Right kidney (tissue), 1 donor: ENCODE results near the gene MUC5B.
A peak's percentile ranks its signal among the peaks of the same experiment; 100 is the strongest.

Experiments used
- DNase-seq: peaks from one replicate; pipeline ENCODE4 v3.0.0-alpha.2; 2016

Gene MUC5B

GRCh38 chr11:1300569-1301187 lies 77.8 kb downstream of the MUC5B start:
- DNase-seq = no peak

- DNase-seq = no peak
Measured at GRCh38 chr11:1301220-1302000, 78.5 kb downstream of the MUC5B start.

DNA sequence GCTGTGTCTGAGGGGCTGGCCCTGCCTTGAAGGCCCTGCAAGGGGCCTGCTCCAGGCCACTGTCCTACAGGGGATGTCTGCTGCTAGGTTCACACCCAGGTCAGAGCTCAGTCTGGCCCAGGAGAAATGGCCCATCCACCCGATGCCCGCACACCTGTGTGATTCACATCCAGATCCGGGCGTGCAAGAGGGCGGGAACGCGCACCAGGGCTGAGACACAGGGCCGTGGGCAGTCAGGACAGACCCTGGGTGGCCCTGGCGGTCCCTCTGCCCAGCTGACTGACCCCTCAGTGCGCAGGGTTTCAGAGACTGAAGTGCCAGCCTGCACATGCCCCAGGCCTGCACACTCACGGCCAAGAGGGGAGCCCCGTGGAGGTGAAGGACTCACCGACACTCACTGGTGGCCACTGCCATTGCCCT lies 79.2 kb downstream of the MUC5B start:
- no peak for DNase-seq

DNA sequence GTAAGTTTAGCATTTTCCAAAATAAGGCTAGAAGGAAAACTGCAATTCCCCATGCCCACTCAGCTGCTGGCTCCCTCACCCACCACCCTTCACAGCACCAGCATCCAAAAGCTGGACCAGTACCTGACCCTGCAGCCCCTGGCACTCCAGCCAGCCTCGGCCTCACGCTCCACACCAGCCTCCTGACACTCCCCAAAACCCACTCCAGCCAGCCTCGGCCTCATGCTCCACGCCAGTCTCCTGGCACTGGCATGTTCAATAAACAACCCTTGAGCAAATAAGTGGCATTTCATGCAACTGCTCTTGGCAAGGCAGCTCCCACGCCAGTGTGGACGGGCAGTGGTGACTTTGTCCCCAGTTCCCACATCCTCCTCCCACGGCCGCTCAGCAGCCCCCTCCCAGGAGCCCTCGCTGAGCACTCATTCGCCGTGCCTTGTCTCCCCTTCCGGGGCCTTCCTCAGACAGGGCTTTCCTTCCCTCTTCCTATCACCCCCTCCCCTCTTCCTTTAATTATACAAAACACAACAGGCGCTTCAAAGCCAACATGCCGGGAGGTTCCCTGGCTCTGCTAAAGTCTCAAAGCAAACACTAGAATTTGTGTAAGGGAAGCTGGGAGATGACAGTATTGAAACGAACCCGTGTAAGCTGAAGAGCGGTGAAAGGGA lies 79.7 kb downstream of the MUC5B start:
- DNase-seq = no peak

DNA sequence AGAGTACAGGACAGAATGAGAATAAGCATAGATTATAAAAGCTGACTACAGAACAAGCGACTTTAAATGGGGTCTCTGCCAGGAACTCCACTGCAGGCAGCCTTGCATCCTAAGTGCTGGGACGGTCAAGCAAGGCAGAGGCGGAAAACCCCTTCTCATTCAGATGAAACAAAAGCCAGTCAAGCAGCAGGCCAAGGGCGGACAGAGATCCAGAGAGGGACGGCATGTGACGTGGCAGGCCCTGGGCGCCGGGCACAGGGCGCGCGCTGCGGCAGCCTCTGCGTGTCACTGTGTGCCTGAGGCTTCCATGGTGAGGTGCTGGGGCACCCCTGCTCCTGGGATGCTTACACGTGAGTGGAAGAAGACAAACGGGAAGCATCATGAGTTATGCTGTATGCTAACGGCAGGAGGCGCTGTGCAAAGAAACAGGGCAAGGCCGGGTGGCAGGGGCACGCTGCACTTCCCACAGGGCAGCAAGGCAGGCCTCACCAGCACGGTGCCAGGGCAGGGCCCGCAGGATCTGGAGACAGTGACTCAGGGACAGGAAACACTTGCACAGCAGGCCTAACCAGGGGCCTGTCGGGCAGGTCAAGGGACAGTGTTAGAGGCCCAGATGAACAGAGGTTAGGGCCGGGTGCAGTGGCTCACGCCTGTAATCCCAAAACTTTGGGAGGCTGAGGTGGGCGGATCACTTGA lies 80.4 kb downstream of the MUC5B start:
- DNase-seq = no peak

- no peak for DNase-seq
Measured at GRCh38 chr11:1303973-1304372, 81.1 kb downstream of the MUC5B start.

DNA sequence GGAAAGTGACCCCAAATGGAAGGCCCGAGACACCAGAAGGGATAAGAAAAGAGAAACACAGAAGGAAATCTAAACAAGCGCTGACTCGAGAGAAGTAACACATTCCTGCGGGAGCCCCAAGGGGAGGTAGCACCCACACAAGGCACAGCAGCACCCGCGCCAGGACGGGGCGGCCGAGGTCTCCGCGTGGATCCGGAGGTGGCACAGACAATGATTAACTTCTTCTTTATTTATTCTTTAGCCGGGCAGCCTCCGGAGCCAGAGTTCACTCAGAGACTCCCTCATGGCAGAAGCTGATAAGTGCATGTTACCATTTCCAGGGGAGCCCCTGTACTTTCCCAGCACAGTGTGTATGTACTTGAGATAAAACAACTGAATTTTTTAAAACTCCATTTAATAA lies 81.5 kb downstream of the MUC5B start:
- peak; percentile 32 for DNase-seq

- DNase-seq = peak; percentile 56
Measured at GRCh38 chr11:1305063-1305495, 82.2 kb downstream of the MUC5B start.

DNA sequence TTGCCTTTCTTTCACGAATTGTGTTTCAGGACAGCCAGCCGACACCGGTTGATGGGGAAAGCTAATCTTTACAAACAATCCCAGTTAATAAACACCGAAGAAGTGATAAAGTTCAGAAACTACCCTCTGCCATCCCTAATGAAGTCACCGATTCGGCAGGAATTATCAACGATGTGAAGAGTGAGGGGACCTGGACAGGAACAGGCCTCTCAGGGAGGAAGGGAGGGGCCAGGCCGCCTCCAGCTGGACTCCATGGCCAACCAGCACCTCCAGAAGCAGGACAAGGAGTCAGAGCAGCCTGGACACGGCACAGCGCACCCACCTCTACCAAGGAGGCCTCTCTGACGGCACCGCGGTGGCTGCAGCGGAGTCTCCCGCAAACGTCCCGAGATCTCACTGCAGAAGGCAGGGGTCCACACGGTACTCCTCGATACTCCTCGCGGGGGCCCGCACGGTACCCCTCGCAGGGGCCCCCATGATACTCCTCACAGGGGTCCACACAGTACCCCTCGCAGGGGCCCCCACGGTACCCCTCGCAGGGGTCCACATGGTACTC lies 82.7 kb downstream of the MUC5B start:
- peak; percentile 54 for DNase-seq

GRCh38 chr11:1306186-1307162 lies 83.6 kb downstream of the MUC5B start:
- no peak for DNase-seq

- DNase-seq = no peak
Measured at GRCh38 chr11:1307163-1307870, 84.5 kb downstream of the MUC5B start.

DNA sequence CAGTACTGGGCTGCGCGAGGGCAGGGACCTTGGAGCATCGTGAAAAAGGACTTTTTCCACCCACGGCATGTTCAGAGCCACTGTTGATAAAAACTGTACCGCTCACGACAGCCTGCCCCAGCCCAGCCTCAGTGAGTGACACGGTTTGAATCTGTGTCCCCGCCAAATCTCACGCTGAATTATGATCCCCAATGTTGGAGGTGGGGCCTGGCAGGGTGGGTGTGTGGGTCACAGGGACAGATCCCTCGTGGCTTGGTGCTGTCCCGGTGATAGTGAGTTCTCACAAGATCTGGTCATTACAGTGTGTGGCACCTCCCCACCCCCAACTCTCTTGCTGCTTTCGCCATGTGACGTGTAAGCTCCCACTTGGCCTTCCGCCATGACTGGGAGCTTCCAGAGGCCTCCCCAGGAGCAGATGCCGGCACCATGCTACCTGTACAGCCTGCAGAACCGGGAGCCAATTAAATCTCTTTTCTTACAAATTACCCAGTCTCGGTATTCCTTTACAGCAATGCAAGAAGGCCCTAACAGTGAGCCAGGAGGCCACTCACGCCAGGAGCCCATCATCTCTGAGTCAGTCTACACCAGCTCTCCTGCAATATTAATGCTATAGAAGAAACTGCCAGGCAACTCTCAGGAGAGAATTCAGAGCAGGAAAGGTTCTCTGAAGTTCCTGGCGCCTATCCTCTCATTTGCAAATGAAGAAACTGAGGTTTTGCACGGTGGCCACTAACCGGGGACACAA lies 85.3 kb downstream of the MUC5B start:
- no peak for DNase-seq

DNA sequence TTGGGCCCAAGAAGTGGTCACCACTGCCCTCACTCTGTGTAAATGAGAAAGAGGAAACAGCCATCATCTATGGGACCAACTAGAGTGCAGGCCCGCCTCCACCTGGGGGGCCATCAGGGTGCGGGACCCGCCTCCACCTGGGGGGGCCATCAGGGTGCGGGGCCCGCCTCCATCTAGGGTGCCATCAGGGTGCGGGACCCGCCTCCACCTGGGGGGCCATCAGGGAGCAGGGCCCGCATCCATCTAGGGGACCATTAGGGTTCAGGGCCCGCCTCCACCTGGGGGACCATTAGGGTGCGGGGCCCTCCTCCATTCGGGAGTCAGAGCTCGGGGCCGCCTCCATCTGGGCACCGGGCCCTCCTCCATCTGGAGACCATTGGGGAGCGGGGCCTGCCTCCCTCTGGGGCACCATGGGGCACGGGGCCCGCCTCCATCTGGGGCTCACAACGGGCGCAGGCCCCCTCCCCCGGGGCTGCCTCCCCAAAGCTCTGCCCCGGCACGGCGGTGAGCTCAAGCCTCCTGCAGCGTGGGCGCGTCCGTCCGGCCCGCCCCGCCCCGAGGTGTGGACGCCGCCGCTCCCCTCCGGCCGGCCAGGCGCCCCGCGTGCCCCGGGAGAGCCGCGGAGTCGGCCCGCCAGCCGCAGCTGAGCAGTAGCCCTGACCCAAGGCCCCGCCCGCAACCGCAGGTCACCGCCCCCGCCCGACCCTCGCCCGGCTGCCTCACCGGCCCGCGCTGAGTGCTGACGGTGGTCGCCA lies 86.1 kb downstream of the MUC5B start:
- DNase-seq = no peak

DNA sequence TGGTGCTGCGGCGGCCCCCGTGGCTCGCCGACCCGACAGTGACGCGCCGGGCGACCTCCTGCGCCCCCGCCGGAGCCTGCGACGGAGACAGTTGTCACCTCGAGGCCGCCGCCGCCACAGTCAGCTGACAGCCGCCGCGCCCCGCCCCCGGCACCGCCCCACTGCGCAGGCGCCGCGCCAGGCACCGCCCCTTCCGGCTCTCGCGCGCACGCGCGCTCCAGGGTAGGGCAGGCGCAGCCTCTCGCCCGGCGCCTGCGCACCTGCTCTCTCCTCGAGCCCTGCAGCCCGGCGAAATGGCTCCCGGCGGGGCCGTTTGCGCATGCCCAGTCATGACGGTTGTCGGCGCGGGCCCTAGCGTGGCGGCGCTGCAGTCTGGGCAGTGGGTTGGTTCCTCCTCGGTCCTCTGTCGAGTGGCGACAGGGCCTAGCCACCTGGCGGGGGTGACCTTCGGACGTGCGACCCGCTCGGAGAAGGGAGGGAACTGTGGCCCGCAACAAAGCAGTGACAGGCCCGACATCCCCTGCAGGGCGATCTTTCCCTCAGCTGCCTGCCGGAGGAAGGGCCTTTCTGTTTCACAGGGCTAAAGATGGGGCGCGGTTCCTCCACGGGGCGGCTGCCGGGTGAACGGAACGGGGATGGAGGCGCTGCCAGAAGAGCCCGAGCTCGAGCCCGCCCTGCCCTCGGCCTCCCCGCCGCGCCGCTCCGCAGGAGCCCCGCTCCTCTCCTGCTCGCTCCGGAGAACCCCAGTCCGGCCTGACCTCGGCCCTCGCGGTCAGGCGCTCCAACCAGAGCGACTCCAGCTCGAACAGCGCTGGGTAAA lies 86.8 kb downstream of the MUC5B start, which contains the start of gene TOLLIP:
Gene TOLLIP (minus strand): TSS at position 135 of the 820 bp plus-strand sequence. CDS start 134 bp downstream, at position 1.
- DNase-seq = peak; percentile 98

DNA sequence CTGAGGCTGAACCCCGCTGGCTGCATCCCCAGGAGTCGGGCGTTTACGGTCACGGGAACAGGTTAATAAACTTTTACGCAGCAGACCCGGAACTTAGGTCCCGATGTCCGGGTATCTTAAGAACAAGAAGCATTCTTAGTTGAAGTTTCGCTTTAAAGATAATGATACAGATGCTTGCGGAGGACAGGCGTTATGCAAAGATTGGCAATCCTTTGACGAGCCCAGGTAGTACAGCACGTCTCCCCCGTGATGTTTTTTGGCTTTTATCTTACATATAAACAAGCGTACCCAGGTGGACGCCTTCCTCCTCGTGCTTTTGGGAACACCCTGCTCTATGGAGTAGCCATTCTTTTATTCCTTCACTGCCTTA lies 87.4 kb downstream of the MUC5B start:
- DNase-seq = no peak

DNA sequence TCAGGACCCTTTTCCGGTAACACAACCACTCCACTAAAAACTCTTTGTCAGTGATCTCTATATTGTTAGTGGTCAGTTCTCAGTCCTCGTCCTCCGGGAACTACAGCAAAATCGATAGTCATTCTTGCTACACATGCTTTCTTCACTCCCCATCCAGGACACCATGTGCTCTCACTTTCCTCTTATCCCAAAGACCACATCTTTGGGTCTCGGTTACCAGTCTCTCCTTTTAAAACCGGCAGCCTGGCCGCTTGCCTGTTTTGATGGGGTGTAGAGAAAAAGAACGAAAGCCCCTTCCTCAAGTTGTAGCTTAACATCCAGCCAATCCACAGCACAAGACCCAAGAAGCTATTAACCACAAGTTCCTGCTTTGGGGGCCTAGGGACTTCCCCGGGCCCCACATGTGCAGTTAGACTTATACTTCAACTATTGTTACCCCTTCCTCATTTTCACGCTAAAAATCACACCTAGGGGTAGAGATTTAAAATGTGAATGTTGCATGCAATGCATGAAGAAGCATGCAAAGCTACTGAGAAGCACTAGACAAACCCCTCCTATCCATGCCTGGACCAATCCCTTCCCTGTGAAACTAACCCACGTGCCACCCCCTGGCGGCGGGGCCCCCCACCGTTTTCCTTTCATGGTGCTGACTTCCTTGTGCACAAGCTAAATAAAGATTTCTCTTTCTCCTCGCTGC lies 88.1 kb downstream of the MUC5B start:
- no peak for DNase-seq
